GM21825 (cell line): ENCODE measurements around the gene ADAM8.

Experiments used
- ATAC-seq: cut with Tn5 transposase; IDR thresholded peaks from one replicate; pipeline ENCODE4 v1.9.1; 2021; ENCODE audit warnings: mild to moderate bottlenecking, moderate library complexity; ENCODE audit not compliant: unreplicated experiment

Gene ADAM8

DNA sequence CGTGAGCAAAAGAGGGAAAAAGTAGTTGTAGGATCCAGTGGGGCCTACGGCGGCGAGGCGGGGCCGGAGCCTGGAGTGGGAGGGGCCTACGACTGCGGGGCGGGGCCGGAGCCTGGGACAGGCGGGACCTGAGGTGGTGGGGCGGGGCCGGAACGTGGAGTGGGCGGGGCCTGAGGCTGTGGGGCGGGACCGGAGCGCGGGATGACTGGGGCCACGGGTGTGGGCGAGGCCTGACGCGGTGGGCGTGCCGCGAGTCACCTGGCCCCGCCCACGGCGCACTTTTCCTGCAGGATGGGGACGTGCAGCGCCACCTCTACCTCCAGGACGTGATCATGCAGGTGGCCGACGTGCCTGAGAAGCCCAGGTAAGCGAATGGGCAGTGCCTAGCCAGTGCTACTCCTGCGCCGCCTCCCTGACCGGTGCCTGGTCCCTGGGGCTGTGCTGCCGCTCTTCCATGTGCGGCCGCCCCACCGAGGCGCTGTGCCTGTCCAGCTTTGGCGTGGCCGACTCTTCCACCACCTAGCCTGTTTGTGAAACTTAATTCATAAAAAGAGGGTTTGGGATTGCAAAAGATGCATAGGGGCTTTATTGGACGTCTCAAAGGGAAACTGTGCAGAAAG is 32.5 kb upstream of the ADAM8 start:
- peak; percentile 63 for ATAC-seq

DNA sequence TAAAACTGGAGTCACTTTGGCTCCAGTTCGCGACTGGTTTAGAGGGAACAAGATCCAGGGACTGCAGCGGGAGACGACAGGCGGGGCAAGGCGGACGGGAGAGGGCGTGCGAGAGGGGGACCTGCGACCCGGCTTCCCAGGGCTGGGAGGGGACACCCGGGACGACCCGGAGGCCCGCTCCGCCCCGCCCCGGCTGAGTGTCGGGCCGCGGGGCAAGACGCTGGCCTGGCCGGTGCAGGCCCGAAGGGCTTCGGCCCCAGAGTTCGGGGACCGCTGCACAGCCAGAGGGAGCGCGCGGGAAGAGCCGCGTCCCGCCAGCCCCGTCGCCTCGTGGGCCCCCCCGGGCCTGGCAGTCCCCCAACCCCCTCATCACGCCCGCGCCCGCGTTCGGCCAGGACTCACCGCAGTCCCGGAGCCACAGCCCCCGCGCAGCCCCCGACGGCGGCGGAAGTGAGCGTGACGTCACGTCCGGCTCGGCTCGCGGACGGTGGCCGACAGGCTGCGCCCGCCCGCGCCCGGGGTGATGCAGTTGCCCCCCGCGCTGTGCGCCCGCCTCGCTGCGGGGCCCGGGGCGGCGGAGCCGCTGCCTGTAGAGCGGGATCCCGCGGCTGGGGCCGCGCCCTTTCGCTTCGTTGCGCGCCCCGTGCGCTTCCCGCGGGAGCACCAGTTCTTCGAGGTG is 31.9 kb upstream of the ADAM8 start, which contains the start of the genes TUBGCP2 and ZNF511:
TSS of gene TUBGCP2 (minus strand) at position 452 of the 679 bp plus-strand sequence. CDS start 5,931 bp downstream, outside the sequence.
TSS of gene ZNF511 (plus strand) at position 494 of the 679 bp plus-strand sequence. CDS start at position 524, 30 bp downstream.
- peak; percentile 69 for ATAC-seq

GRCh38 chr10:133307776-133308420 is 31.2 kb upstream of the ADAM8 start:
- peak; percentile 35 for ATAC-seq

- no peak for ATAC-seq
These were observed 30.3 kb upstream of the ADAM8 start for GRCh38 chr10:133306941-133307379.

DNA sequence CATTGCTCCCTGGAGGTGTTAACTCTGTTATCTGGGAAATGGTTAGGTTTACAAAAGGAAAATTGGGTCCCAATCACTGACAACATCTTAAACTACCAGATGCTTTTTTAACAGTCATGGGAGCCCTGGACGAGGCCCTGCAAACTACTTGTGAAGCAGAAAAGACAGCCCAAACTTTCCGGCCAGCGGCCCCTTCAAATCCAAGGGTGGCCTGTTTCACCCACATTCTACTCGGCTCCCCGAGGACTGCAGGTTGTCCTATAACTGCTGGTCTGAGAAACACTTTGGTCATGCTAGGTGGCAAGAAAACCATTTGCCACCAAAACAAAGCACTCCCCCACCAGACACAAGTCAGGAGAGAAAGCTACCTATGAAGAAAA is 29.4 kb upstream of the ADAM8 start:
- no peak for ATAC-seq

GRCh38 chr10:133303206-133303605 is 26.5 kb upstream of the ADAM8 start:
- ATAC-seq = no peak

DNA sequence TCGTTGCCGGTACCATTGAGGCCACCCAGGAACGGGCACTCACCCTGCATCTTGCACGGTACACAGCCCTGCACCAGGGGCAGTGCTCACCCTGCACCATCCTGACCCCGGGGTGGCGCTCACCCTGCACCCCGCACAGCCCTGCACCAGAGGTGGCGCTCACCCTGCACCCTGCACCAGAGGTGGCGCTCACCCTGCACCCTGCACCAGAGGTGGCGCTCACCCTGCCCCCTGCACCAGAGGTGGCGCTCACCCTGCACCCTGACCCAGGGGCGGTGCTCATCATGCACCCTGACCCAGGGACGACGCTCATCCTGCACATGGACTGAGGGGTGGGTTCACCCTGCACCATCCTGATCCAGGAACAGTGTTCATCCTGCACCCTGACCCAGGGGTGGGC is 25.6 kb upstream of the ADAM8 start:
- no peak for ATAC-seq

GRCh38 chr10:133299738-133300137 is 23.1 kb upstream of the ADAM8 start:
- ATAC-seq = no peak

DNA sequence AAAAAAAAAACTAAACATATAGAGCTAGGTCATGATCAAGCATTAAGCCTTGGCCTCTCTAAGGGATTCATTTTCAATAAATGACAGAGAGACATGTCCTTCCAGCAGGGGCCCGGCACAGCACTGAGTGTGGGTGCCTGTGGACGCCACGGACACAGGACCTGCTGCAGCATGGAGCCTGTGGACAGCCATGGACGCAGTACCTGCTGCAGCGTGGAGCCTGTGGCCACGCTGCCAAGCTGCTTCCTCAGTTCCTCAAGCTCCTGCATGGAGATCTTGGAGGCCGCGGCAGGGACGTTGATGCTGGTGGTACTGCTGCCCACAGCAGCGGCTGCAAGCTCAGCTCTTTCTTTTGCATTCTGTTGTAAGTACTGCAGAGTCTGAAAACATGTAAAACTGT is 22.6 kb upstream of the ADAM8 start:
- ATAC-seq = no peak

GRCh38 chr10:133298466-133298865 is 21.8 kb upstream of the ADAM8 start:
- no peak for ATAC-seq

DNA sequence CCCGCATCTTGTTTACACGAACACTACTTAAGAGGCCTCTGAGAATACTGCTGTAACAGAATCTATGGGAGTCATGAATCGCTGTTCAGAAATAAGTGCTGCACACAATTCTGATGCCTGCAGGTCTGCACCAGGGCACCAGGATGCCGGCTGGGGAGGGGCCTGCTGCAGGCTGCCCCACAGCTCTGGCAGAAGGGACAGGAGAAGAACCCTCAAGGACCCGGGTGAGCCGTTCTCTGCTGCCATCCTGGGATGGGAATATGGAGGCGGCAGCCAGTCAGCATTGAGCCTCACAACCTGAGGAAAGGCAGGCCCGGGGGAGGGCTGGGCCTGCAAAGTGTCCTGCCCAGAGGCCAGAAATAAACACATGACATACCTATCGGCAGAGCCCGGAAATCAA is 20.8 kb upstream of the ADAM8 start:
- ATAC-seq = no peak

DNA sequence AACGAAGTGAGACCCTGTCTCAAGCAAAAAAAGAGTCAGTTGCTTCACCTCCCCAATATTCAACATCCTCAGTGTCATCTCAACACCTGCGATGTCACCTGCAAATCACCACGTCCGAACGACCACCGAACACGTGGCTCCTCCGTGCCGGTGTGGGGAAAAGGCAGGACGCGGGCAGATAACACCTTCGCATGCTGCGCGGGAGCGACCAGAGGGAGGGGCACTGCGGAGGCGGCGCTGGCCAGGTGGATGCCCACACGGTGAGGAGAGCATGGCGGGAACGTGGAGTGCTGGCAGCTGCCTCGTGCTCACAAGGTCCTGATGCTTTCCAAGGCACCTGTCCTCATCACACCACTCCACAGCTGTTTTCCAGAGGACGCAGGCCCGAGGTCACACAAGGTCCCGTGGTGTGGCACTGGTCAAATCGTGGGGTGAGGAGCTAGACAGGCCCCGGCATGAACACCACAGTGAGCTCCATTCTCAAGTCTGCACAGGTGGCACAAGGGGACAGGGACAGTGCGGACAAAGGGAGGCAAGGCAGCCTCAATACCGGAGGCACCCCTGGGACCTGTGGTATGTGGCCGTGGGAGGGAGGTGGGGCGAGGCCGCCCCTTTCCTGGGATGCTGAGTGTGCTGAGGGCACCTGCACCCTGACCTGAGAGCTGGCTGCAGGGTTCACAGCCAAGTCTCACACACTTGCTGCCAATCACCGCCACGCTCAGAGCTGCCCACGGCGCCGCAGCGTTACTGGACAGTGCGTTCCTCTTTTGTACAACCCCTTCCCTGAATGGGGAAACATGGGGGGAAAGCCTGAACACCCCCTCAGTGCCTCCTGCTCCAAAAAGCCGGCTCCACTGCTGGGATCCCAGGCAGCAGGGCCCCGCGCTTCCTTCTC is 19.0 kb upstream of the ADAM8 start:
- ATAC-seq = no peak

DNA sequence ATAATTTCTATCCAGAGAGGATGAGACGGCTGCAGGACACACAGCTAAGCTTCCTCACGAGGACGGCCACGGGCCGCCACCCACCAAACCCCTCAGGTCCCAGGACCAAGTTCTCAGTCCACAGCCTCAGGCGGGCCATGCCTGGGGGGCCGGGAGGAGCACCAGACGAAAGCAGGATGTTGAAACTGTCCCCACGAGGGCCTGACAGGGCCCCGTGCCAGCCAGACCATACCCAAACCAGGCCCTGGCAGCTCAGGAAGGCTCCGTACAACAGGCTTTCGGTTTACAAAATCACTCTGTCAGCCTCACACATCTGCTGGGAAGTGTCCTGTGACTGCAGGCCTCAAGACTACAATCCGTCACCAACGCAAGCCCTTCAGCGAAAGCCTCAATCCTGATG is 17.5 kb upstream of the ADAM8 start:
- ATAC-seq = no peak

DNA sequence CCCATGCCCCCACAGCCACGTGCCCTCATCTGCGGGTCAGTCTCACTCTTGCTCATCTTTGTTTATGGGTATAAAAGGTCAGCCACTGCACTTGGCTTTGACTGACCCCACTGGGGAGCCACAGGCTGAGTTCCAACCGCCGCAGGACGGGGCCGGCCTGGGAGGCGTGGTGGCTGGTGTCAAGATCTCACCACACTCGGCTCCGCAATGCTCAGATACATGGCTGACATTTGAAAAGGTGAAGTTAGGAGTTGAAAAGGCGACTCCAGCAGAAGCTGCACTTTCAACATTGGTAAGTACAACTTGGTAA is 17.1 kb upstream of the ADAM8 start:
- ATAC-seq = no peak

DNA sequence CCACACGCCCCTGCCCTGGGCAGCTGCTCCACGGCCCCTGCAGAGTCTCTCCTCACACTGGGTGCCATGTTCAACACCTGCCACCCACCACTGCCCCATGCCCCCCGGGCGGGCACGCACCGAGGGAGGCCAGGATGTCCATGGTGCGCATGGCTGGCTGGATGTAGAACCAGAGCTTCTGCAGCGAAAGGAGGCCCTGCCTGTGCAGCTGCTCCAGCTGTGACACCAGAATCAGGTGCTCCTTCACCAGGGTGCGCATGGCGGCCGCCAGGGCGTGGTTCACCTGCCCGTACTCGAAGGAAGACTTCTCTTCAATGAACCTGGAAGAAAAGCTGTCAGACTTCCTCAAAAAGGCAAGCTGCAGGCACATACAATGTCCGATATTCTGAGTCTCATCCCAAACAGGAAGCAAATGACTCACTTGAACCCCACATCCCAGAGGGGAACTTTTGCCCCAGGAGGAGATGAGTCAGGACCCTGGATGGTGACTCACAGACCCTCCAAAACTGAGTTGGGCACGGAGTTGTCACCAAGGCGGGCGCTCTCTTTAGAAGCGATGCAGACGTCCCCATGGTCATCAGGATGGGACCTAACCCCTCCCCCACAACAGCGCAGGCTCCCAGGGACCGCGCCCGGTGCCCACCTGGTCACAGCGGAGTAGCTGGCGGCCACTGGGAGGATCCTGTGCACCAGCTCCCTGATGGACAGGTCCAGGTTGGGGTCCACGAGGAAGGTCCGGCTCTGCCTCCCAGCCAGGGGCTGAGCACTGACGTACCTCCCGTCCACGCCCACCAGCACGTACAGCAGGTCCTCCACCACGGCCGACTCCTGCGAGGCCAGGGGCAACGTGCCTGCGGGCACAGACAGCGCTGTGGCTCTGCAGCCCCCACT is 16.5 kb upstream of the ADAM8 start:
- ATAC-seq = no peak

DNA sequence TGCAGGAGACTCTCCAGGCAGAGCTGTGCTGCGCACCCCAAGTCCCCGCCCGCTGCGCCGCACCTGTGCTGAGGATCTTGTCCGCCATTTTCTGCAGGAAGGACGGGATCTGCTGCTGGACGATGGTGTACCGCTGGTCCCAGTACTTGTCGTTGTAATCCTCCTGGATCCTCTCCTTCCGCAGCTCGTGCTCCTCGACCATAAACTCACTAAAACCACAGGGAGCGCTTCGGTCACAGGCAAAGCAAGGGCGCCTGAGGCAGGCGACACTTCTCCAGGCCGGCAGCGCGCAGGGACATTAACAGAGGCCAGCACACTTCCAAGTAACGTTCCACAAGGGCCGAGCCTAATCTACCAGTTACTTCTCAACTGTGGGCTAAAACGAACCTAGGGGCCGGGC is 13.1 kb upstream of the ADAM8 start:
- no peak for ATAC-seq

DNA sequence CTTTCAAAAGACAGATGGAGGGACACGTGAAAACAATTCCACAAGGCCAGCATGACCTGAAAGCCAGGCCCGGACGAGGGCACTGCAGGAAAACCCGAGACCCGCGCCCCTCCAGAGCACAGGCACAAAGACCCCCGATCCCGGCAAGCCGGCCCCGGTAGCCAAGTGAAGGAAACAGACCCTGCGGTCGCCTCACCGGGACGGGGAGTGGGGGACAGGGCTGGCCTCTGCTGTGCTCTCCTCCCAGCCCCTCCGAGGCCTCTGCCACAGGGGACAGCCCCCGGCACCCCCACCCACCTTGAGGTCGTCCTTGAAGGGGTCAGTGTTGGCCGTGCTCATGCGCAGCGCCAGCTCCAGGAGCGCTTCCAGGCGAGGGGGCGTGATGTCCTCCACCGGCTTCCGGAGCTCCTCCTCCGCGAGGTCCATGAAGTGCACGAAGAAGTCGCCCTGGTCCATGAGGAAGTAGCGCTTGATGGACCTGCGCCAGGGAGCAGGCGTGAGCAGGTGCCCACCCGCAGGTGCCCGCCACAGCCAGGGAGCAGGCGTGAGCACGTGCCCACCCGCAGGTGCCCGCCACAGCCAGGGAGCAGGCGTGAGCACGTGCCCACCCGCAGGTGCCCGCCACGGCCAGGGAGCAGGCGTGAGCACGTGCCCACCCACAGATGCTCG is 11.3 kb upstream of the ADAM8 start:
- no peak for ATAC-seq

GRCh38 chr10:133286366-133286765 is 9.7 kb upstream of the ADAM8 start:
- no peak for ATAC-seq

- no peak for ATAC-seq
These were observed 8.5 kb upstream of the ADAM8 start for GRCh38 chr10:133285217-133285616.

DNA sequence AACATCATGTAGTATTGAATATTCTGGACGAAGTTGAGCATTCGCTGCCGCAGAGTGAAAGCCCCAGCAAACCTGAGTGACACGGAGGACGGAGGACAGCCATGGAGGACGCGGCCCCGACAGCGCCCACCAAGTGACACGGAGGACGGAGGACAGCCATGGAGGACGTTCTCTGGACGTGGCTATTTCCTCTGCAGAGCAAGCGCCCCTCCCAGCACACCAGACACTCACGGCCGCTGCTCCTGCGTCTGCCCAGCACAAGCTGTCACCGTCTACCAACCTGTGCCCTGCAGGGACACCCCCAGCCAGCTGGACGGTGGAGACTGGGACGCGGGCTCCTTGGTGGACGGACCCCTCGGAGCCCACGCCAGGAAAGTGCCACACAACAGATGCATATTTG is 7.3 kb upstream of the ADAM8 start:
- no peak for ATAC-seq
